Skeletal muscle satellite cell (primary cell): ENCODE data around the gene CELA1.
"Not testable (repeated sequence)": the region's sequence is repeated elsewhere in the genome, so short reads cannot be mapped to it uniquely, and the experiment has no call there.

Source experiments
- H3K27me3 ChIP-seq: 2 replicates; pipeline ENCODE4 v1.7.0; 2013; ENCODE audit warnings: low read length; ENCODE audit not compliant: control insufficient read depth, insufficient read depth
- H3K36me3 ChIP-seq: 2 replicates; pipeline ENCODE4 v1.7.0; 2013; ENCODE audit warnings: mild to moderate bottlenecking, control low read depth, low read length; ENCODE audit not compliant: insufficient read depth
- H3K4me1 ChIP-seq: 2 replicates; pipeline ENCODE4 v1.7.0; 2013; ENCODE audit warnings: low read length; ENCODE audit not compliant: control insufficient read depth, insufficient read depth
- H3K4me2 ChIP-seq: 2 replicates; pipeline ENCODE4 v1.7.0; 2013; ENCODE audit warnings: mild to moderate bottlenecking, low read length
- H3K4me3 ChIP-seq: 2 replicates; pipeline ENCODE4 v1.7.0; 2013; ENCODE audit warnings: low read length
- H3K9ac ChIP-seq: 2 replicates; pipeline ENCODE4 v1.7.0; 2013; ENCODE audit warnings: mild to moderate bottlenecking, low read depth, low read length, moderate library complexity
- H3K9me3 ChIP-seq: replicated peaks from 2 replicates; pipeline ENCODE4 v1.7.0; 2013; ENCODE audit warnings: mild to moderate bottlenecking, control low read depth, low read length

CELA1 gene

DNA sequence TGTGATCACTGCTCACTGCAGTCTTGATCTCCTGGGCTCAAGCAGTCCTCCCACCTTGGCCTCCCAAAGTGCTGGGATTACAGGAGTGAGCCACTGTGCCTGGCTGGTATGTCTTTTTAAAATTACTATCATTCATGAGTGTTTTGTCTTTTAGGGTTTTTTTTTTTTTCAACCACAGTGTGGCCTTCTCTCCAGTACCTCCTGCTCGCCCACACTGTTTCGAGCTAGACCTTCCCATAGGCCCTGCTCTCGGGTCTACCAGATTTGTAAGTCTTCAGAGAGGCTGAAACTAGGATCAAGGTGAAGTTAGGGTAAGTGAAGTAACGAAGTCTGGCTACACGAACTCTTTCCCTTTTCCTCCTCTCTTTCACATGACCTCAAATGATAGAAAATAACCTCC lies 24.0 kb downstream of the CELA1 start:
- H3K4me2 ChIP-seq = no peak overlapping the region
- no peaks in the 10 kb centered on the region for H3K9me3 ChIP-seq
- no peak overlapping the region for H3K4me3 ChIP-seq
- no peak overlapping the region for H3K9ac ChIP-seq
- no peaks in the 10 kb centered on the region for H3K36me3 ChIP-seq
- H3K27me3 ChIP-seq = no peaks in the 10 kb centered on the region
- H3K4me1 ChIP-seq = peaks cover 18% of the 10 kb centered on the region

DNA sequence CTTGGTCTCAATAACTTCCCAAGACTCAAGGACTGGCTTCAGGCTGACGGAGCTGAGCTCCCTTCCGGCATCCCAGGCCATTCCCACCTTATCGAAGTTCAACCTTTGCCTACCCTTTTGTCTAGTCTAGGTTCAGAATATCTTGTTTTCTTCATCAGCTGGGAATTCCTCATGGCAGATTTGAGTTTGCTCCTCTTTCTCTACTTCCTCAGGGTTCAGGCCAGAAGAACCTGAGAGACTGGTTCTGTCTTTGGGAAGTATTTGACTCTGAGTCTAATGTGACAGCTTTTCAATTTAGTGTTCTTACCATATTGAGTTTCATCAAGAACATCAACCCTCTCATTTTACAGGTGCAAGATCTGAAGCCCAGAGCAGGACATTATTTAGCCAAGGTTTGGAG lies 24.6 kb downstream of the CELA1 start:
- H3K4me3 ChIP-seq = no peak overlapping the region
- no peak overlapping the region for H3K4me2 ChIP-seq
- H3K36me3 ChIP-seq = no peaks in the 10 kb centered on the region
- no peaks in the 10 kb centered on the region for H3K9me3 ChIP-seq
- no peak overlapping the region for H3K9ac ChIP-seq
- H3K27me3 ChIP-seq = no peaks in the 10 kb centered on the region
- peaks cover 12% of the 10 kb centered on the region for H3K4me1 ChIP-seq

DNA sequence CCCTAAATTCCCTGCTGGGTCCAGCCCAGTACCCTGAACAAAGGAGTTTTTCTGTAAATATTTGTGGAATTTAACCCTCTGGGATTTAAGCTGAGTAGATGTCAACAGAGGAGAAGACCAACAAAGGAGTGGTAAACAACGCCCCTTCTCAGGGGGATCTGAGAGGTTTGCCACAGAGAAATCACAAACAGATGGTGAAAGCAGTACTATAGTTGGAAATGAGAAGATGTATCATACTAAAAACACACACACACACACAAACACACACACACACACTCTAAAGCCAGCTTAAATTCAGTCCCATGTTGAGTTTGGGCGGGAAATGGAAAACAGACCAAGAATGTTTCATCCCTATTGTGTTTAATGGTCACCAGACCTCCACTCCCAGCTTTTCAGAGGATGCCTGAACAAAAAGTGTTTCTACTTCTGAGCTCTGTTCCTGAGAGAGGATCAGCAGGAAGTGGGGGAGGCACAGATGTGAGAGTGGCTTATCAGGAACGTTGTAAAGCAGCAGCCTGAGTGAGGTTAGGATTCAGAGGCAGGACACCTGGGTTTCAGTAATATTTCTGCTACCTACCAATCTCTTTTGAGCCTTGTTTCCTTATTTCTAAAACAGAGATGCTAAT lies 25.7 kb downstream of the CELA1 start:
- H3K4me1 ChIP-seq = peaks cover 5% of the 10 kb centered on the region
- no peak overlapping the region for H3K9ac ChIP-seq
- H3K27me3 ChIP-seq = no peaks in the 10 kb centered on the region
- H3K4me2 ChIP-seq = no peak overlapping the region
- no peaks in the 10 kb centered on the region for H3K9me3 ChIP-seq
- no peak overlapping the region for H3K4me3 ChIP-seq
- no peaks in the 10 kb centered on the region for H3K36me3 ChIP-seq

DNA sequence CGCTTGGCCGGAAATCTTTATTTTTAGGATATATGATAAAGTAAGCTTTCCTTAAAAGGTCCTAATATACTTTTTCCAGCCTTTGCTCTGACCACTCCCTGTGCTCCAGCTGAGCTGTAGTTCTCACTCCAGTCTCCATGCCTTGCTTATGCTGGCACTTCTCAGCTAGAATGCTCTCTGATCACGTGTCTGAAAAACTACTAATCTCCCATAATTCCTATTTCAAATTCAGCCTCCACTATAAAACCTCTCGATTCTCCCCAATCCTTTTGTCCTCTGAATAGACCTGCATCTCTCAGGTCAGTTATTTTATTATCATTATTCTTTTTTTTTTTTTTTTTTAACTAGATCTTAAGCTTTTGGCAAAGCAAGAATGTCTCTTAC lies 26.2 kb downstream of the CELA1 start:
- no peak overlapping the region for H3K9ac ChIP-seq
- no peaks in the 10 kb centered on the region for H3K27me3 ChIP-seq
- no peaks in the 10 kb centered on the region for H3K9me3 ChIP-seq
- no peak overlapping the region for H3K4me2 ChIP-seq
- H3K4me3 ChIP-seq = no peak overlapping the region
- H3K4me1 ChIP-seq = peaks cover 5% of the 10 kb centered on the region
- no peaks in the 10 kb centered on the region for H3K36me3 ChIP-seq

DNA sequence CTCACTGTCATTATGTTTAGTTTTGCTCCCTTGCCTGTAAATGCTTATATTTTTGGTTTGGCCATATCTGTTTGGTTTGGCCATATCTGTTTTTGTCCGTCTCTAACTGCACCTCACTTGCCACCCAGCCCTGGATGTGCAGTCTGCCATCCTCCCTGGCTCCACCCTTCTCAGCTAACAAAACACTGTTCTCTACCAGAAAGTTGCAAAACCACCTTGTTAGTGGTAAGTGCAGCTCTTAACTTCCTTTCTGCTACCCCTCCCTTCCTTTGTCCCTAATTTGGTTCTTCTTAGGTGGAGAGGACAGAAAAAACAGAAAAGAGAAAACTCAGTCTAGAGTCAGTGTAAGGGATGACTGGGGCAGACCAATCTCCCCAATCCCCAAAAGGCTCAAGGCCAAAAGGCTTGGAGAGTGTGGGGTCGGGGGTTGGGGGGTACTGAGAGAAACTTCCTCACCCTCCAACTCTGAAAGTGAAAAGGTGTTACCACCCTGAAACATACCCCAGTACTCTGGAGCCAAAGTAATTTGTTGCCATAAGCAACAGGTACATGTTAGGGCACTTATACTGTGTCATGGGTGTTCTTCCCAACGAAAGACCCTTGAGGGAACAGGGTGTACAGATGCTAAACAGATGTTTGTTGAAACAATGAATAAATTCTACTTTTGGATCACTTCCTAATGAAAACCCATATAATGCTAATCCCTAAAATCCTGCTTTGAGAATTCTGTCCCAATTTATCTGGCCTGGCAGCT lies 27.5 kb downstream of the CELA1 start:
- Histone ChIP-seq H3K4me2 (no peak overlapping the region), H3K9ac (no peak overlapping the region), H3K4me3 (no peak overlapping the region), H3K4me1 (peaks cover 5% of the 10 kb centered on the region), H3K9me3 (no peaks in the 10 kb centered on the region), H3K36me3 (no peaks in the 10 kb centered on the region), H3K27me3 (no peaks in the 10 kb centered on the region)

DNA sequence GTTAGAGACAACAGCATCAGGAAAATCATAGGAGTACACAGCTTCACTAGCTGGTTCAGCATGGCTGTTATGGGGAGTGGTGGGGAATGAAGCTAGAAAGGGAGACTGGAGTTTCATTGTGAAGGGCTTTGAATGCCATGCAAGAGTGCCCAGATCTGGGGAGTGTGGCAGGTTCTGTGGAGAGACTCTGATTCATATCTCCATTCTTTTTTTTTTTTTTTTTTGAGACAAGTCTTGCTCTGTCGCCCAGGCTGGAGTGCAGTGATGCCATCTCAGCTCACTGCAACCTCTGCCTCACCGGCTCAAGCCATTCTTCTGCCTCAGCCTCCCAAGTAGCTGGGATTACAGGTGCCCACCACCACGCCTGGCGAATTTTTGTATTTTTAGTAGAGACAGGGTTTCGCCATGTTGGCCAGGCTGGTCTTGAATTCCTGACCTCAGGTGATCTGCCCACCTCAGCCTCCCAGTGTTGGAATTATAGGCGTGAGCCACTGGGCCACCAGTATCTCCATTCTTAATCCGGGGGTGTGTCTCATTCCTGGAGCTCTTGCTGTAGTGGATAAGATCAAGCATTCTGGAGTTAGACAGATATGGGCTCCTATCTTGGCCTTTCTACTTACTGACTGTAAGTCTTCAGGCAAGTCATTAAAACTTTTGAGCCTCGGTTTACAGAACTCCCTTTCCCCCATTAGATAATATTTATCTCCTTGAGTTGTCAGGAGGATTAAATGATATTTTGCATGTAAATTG lies 28.2 kb downstream of the CELA1 start:
- not testable (repeated sequence) for H3K4me3 ChIP-seq, H3K36me3 ChIP-seq, H3K4me2 ChIP-seq, H3K4me1 ChIP-seq, H3K9me3 ChIP-seq, H3K9ac ChIP-seq, H3K27me3 ChIP-seq

DNA sequence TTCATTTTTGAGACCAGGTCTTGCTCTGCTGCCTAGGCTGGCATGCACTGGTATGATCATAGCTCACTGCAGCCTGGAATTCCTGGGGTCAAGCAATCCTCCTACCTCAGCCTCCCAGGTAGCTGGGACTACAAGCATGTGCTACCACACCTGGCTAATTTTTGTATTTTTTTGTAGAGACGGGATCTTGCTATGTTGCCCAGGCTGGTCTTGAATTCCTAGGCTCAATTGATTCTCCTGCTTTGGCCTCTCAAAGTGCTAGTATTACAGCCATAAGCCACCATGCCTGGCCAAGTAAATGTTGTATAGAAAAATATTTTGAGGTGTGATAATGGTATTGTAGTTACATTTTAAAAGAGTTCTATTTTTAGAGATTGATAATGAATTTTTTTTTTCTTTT lies 35.1 kb downstream of the CELA1 start:
- H3K4me1 ChIP-seq = peaks cover 18% of the 10 kb centered on the region
- H3K27me3 ChIP-seq = no peaks in the 10 kb centered on the region
- no peak overlapping the region for H3K4me2 ChIP-seq
- H3K9me3 ChIP-seq = no peaks in the 10 kb centered on the region
- H3K36me3 ChIP-seq = no peaks in the 10 kb centered on the region
- no peak overlapping the region for H3K4me3 ChIP-seq
- H3K9ac ChIP-seq = no peak overlapping the region

DNA sequence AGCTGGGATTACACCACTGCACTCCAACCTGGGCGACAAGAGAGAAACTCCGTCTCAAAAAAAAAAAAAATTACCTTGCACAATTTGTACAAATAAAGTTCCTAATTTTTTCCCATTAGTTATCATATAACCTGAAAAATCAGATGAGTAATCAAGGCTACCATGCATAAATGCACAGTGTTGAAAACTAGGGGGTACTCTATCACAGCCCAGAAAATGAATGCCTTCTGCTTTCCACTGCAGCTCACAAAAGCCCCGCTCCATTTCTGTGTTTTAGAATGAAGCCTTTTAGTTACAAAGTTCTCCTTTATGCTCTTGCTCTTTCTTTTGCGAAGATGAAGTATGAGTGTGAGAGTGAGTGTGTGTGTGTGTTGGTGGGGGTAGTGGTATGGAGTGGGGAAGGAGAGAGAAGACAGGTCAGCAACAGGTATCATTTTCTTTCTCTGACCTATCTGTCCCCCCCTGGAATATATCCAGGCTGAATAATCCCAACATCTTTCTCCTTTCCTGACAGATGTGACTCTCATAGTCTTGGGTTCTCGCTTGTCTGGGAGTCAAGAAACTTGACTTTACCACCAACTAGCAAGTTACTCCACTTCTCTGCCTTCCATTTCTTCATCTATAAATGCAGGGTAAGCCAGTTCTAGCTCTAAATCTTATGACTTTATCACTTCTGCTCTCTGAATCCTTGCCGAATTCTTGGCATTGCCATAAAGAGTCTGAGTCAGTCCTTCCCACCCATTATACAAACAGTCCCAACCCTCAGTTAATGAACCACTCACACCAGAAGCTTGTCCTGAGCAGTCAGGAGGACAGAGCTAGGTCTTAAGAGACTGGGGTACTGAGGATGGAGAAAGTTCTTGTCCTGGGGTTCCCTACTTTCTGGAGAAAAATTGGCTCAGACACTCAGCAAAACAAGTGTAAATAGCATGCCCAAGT lies 38.6 kb downstream of the CELA1 start:
- no peaks in the 10 kb centered on the region for H3K36me3 ChIP-seq
- H3K9me3 ChIP-seq = no peaks in the 10 kb centered on the region
- no peaks in the 10 kb centered on the region for H3K27me3 ChIP-seq
- H3K4me1 ChIP-seq = peaks cover 18% of the 10 kb centered on the region
- no peak overlapping the region for H3K4me3 ChIP-seq
- no peak overlapping the region for H3K9ac ChIP-seq
- H3K4me2 ChIP-seq = peak overlapping the region; percentile 70

DNA sequence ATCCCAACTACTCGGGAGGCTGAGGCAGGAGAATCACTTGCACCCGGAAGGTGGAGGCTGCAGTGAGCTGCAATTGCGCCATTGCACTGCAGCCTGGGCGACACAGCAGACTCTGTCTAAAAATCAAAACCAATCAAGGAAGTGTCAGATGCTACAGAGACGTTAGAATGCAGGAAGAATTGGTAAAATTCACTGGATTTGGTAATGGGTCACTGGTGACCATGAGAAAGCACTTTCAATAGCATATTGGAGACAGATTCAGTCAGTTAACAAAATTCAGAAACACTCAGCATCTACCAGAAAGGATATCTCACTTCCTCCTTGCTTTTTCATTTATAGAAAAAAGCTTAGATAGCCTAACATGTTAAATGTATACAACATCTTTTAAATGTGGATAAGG lies 40.0 kb downstream of the CELA1 start:
- Histone ChIP-seq H3K9ac (no peak overlapping the region), H3K27me3 (no peaks in the 10 kb centered on the region), H3K4me2 (no peak overlapping the region), H3K36me3 (no peaks in the 10 kb centered on the region), H3K9me3 (no peaks in the 10 kb centered on the region), H3K4me3 (no peak overlapping the region), H3K4me1 (peaks cover 18% of the 10 kb centered on the region)

DNA sequence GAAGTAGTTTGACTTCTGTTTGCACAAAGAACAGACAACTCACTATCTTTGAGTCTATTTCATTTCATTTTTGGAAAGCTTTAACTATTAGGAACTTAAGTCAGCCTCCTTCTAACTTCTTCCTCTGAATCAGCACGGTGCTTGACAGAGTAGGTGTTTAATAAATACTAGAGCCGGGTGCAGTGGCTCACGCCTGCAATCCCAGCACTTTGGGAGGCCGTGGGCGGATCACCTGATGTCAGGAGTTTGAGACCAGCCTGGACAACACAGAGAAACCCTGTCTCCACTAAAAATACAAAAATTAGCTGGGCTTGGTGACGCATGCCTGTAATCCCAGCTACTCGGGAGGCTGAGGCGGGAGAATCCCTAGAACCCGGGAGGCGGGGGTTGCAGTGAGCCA lies 45.7 kb downstream of the CELA1 start:
- not testable (repeated sequence) for H3K27me3 ChIP-seq, H3K4me2 ChIP-seq, H3K4me3 ChIP-seq, H3K9ac ChIP-seq, H3K4me1 ChIP-seq, H3K36me3 ChIP-seq, H3K9me3 ChIP-seq

DNA sequence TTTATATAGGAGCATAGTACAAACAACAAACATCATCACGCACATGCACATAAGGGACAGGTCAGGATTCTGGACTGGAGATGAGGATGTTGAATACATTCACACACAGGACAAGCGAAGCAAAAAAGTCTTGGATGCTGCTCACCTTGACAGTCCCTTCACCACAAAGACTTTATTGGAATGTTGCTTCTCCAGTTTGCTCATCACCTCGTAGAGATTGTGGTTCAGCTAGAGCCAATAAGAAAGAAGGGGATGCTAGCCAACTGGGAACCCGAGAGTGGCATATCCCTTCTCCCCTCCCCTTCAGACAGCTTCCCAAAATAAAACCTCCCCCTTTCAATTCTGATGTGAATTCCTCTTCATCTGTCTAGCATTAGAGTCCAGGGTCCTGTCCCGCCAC lies 50.8 kb downstream of the CELA1 start:
- H3K4me3 ChIP-seq = no peak overlapping the region
- no peaks in the 10 kb centered on the region for H3K9me3 ChIP-seq
- no peaks in the 10 kb centered on the region for H3K4me1 ChIP-seq
- H3K4me2 ChIP-seq = no peak overlapping the region
- H3K9ac ChIP-seq = no peak overlapping the region
- H3K27me3 ChIP-seq = no peaks in the 10 kb centered on the region
- no peaks in the 10 kb centered on the region for H3K36me3 ChIP-seq
